WERI-Rb-1 (cell line): ENCODE measurements around the gene KRTAP4-1.
"Not testable (repeated sequence)": the region's sequence is repeated elsewhere in the genome, so short reads cannot be mapped to it uniquely, and the experiment has no call there.

Experiments
- DNase-seq: peaks from one replicate; pipeline ENCODE4 v3.0.0-alpha.2; 2020
- H3K27ac ChIP-seq: fragments of 250-450 bp; sonication (Bioruptor Pico); 2 replicates; pipeline ENCODE4 v1.5.1; 2020; ENCODE audit warnings: mild to moderate bottlenecking, moderate library complexity
- H3K27me3 ChIP-seq: fragments of 250-450 bp; sonication (Bioruptor Pico); 2 replicates; pipeline ENCODE4 v1.5.1; 2021; ENCODE audit warnings: mild to moderate bottlenecking, low read depth, moderate library complexity; ENCODE audit not compliant: insufficient read depth, severe bottlenecking
- H3K36me3 ChIP-seq: fragments of 250-450 bp; sonication (Bioruptor Pico); 2 replicates; pipeline ENCODE4 v1.5.1; 2020; ENCODE audit warnings: mild to moderate bottlenecking, moderate library complexity
- H3K4me3 ChIP-seq: 2 replicates; pipeline ENCODE4 v1.5.1; 2011; ENCODE audit warnings: low read depth, mild to moderate bottlenecking, control low read depth, low read length
- H3K9me3 ChIP-seq: fragments of 250-450 bp; sonication (Bioruptor Pico); 2 replicates; pipeline ENCODE4 v1.5.1; 2021; ENCODE audit warnings: mild to moderate bottlenecking, moderate library complexity; ENCODE audit not compliant: severe bottlenecking
- CTCF ChIP-seq: IDR thresholded peaks from 2 replicates; pipeline ENCODE4 v1.5.1; 2011; ENCODE audit warnings: low read depth, mild to moderate bottlenecking, control low read depth, inconsistent platforms, low read length

The KRTAP4-1 gene

GRCh38 chr17:41141361-41141760, 43.4 kb downstream of the KRTAP4-1 start:
- no peak for DNase-seq
- H3K36me3 ChIP-seq: no peaks in the 10 kb centered on the region
- no peak overlapping the region for H3K27ac ChIP-seq
- peaks cover 83% of the 10 kb centered on the region for H3K27me3 ChIP-seq
- TF ChIP-seq CTCF: no peak
- H3K4me3 ChIP-seq: no peak overlapping the region
- peaks cover 10% of the 10 kb centered on the region for H3K9me3 ChIP-seq

GRCh38 chr17:41140360-41141131, 44.2 kb downstream of the KRTAP4-1 start, which contains the start of gene KRTAP4-6:
KRTAP4-6 (minus strand) TSS chr17:41140544; CDS start chr17:41140487, 57 bp downstream.
- no peak within 1 kb of the TSS for H3K4me3 ChIP-seq
- no peaks in the 10 kb centered on the region for H3K36me3 ChIP-seq
- peaks cover 79% of the 10 kb centered on the region for H3K27me3 ChIP-seq
- H3K9me3 ChIP-seq: peaks cover 10% of the 10 kb centered on the region
- no peak for DNase-seq
- no peak for TF ChIP-seq CTCF
- no peak within 1 kb of the TSS for H3K27ac ChIP-seq

- H3K27me3 ChIP-seq: peaks cover 74% of the 10 kb centered on the region
- H3K9me3 ChIP-seq: peaks cover 10% of the 10 kb centered on the region
- not testable (repeated sequence) for H3K36me3 ChIP-seq, H3K4me3 ChIP-seq, H3K27ac ChIP-seq, DNase-seq
Observed at GRCh38 chr17:41139865-41140264, 44.8 kb downstream of the KRTAP4-1 start.
